GM12878 (cell line): ENCODE measurements around the gene P2RX1. TPM values are rescaled to one million over a fixed set of nuclear protein-coding genes. Genes with fewer than 3 reads are reported as not detected.

Source experiments
- ATAC-seq: fragments of 200-7000 bp; cut with Tn5 transposase; 3 replicates; pipeline ENCODE4 v1.9.1; 2020; ENCODE audit warnings: mild to moderate bottlenecking, moderate library complexity
- BruUV-seq: library from RNA; stranded (reverse); fragments of 400-500 nt; replicated peaks from 2 replicates; lab custom pipeline; 2021; lab: Mats Ljungman, UMichigan
- CTCF ChIA-PET: fragments of 300-600 bp; sonication (Branson Sonifier 250); formaldehyde crosslinking; extraction: SDS; loops from one replicate; lab custom pipeline; 2021; ENCODE audit warnings: inconsistent platforms; lab: Yijun Ruan, JAX
- POLR2A ChIA-PET: fragments of 350-600 bp; formaldehyde crosslinking; extraction: SDS; loops from one replicate; lab custom pipeline; 2021; ENCODE audit warnings: inconsistent platforms; lab: Charles Lee
- RAD21 ChIA-PET: fragments of 300-600 bp; sonication (Branson Sonifier 250); formaldehyde crosslinking; loops from one replicate; lab custom pipeline; 2023; ENCODE audit warnings: antibody characterized with exemption; ENCODE audit not compliant: unreplicated experiment; lab: Charles Lee
- SMC1A ChIA-PET: fragments of 300-600 bp; sonication (Branson Sonifier 250); formaldehyde crosslinking; loops from one replicate; lab custom pipeline; 2023; ENCODE audit not compliant: unreplicated experiment, uncharacterized antibody; lab: Charles Lee
- DNase-seq: peaks from one replicate; pipeline ENCODE4 v3.0.0-alpha.2; 2011; ENCODE audit warnings: low read depth, low spot score
- FAIRE-seq: peaks from 3 replicates; lab custom pipeline; 2011; peaks lifted over from hg19 to GRCh38; lab: Jason Lieb, UNC
- H2AFZ ChIP-seq: 2 replicates; pipeline ENCODE4 v1.6.0; 2011; ENCODE audit warnings: low read depth, low read length, control low read depth; ENCODE audit not compliant: control insufficient read depth
- H3K27ac ChIP-seq: 2 replicates; pipeline ENCODE4 v1.5.1; 2011; ENCODE audit warnings: control low read depth; ENCODE audit not compliant: control insufficient read depth, insufficient read depth
- H3K27me3 ChIP-seq, 2 experiments: replicated peaks in 1 of 2; 2 replicates each; pipeline versions ENCODE4 v1.6.0 to v1.6.1; 2011; ENCODE audit warnings: low read length in 1 of 2; ENCODE audit not compliant: control insufficient read depth in 2 of 2, insufficient read depth in 2 of 2
- H3K36me3 ChIP-seq, 2 experiments: 2 replicates each; pipeline ENCODE4 v1.5.1; 2011; ENCODE audit warnings: low read length in 1 of 2; ENCODE audit not compliant: control insufficient read depth in 2 of 2, insufficient read depth in 2 of 2
- H3K4me1 ChIP-seq: 2 replicates; pipeline ENCODE4 v1.6.1; 2011; ENCODE audit warnings: mild to moderate bottlenecking, low read length, moderate library complexity, mixed read lengths; ENCODE audit not compliant: control insufficient read depth, insufficient read depth
- H3K4me2 ChIP-seq: 2 replicates; pipeline ENCODE4 v1.6.0; 2011; ENCODE audit warnings: control low read depth; ENCODE audit not compliant: control insufficient read depth, insufficient read depth
- H3K4me3 ChIP-seq: fragments of 200-600 bp; sonication (generic); 2 replicates; pipeline ENCODE4 v1.5.1; 2016
- H3K79me2 ChIP-seq: 2 replicates; pipeline ENCODE4 v1.6.0; 2011; ENCODE audit warnings: low read length; ENCODE audit not compliant: control insufficient read depth, insufficient read depth
- H3K9ac ChIP-seq: 2 replicates; pipeline ENCODE4 v1.8.0; 2011; ENCODE audit warnings: low read length, control low read depth, mixed read lengths; ENCODE audit not compliant: control insufficient read depth, insufficient read depth
- H3K9me3 ChIP-seq: replicated peaks from 3 replicates; pipeline ENCODE4 v1.5.1; 2011; ENCODE audit warnings: mild to moderate bottlenecking, low read length; ENCODE audit not compliant: control insufficient read depth, insufficient read depth
- H4K20me1 ChIP-seq: 2 replicates; pipeline ENCODE4 v1.6.0; 2011; ENCODE audit not compliant: control insufficient read depth, insufficient read depth
- ATF3 ChIP-seq: IDR thresholded peaks from 2 replicates; pipeline ENCODE4 v1.6.1; 2011; ENCODE audit warnings: low read depth, mild to moderate bottlenecking, low read length, moderate library complexity, borderline replicate concordance; ENCODE audit errors: extremely low read depth
- BCLAF1 ChIP-seq: fragments of 450-650 bp; IDR thresholded peaks from 2 replicates; pipeline ENCODE4 v1.6.1; 2017; ENCODE audit warnings: antibody characterized with exemption, mild to moderate bottlenecking, moderate library complexity
- MTA3 ChIP-seq: IDR thresholded peaks from 2 replicates; pipeline ENCODE4 v1.6.1; 2012; ENCODE audit warnings: low read length, inconsistent platforms, borderline replicate concordance
- NR2C1 ChIP-seq: fragments of 450-650 bp; IDR thresholded peaks from 2 replicates; pipeline ENCODE4 v1.6.1; 2017; ENCODE audit warnings: antibody characterized with exemption, mild to moderate bottlenecking, moderate library complexity
- PKNOX1 ChIP-seq: fragments of 450-650 bp; IDR thresholded peaks from 2 replicates; pipeline ENCODE4 v1.6.1; 2016; ENCODE audit warnings: mild to moderate bottlenecking
- SMAD1 ChIP-seq: fragments of 450-650 bp; IDR thresholded peaks from 2 replicates; pipeline ENCODE4 v1.6.1; 2018; ENCODE audit warnings: mild to moderate bottlenecking, low read depth; ENCODE audit not compliant: partially characterized antibody
- SPI1 ChIP-seq: IDR thresholded peaks from 2 replicates; pipeline ENCODE4 v1.6.1; 2011; ENCODE audit warnings: low read depth, mild to moderate bottlenecking, low read length, moderate library complexity, borderline replicate concordance; ENCODE audit not compliant: insufficient read depth
- ZZZ3 ChIP-seq: IDR thresholded peaks from 2 replicates; pipeline ENCODE4 v1.6.1; 2011; ENCODE audit warnings: low read depth; ENCODE audit not compliant: control insufficient read depth, insufficient read length
- WGBS: methylation state at CpG from one replicate; pipeline ENCODE4 v1.1.6; 2016; ENCODE audit warnings: low lambda C conversion rate; ENCODE audit not compliant: insufficient replicate concordance, insufficient coverage; ENCODE audit errors: missing lambda C conversion rate; 5-methylcytosine and 5-hydroxymethylcytosine counted together
- in situ Hi-C: fragments of 300-500 bp; cut with MboI; formaldehyde crosslinking; loops from 9 replicates; pipeline ENCODE4 v1.14.3; 2018; ENCODE audit warnings: mixed read lengths
- intact Hi-C: fragments of 100-400 bp; cut with micrococcal nuclease; formaldehyde crosslinking; loops from one replicate; pipeline ENCODE4 v1.14.2; 2022; ENCODE audit not compliant: unreplicated experiment
- polyA plus RNA-seq, 11 experiments: library from polyadenylated mRNA; depleted of rRNA in 4 of 11; unstranded in 6 of 11; stranded (reverse) in 5 of 11; fragments of >200 nt; fragmentation: Nextera tagmentation in 4 of 11; fragmentation: Illumina TruSeq in 1 of 11; extraction: Ambion mirVana in 4 of 11; extraction: Trizol in 1 of 11; gene quantifications; 1 replicate in 1 of 11; 2 replicates in 10 of 11; pipeline versions ENCODE4 v1.2.1 to v1.2.3, GENCODE V29; 2011 to 2016; ENCODE audit warnings: inconsistent platforms in 2 of 11, missing spikeins in 2 of 11, low read depth in 1 of 11
- total RNA-seq, 4 experiments: library from RNA; depleted of rRNA in 3 of 4; stranded (reverse); fragments of >200 nt in 3 of 4; fragmentation: Illumina TruSeq in 1 of 4; extraction: Trizol in 1 of 4; gene quantifications; 2 replicates each; pipeline versions ENCODE4 v1.2.1 to v1.2.3, GENCODE V29; 2013 to 2021
- TF ChIP-seq, protein P1 (sequence below): fragments of 450-650 bp; IDR thresholded peaks from 2 replicates; pipeline ENCODE4 v1.6.1; 2018; ENCODE audit warnings: mild to moderate bottlenecking, low read depth, moderate library complexity; ENCODE audit not compliant: partially characterized antibody
- TF ChIP-seq, protein P2 (sequence below): fragments of 450-650 bp; IDR thresholded peaks from 2 replicates; pipeline ENCODE4 v1.6.1; 2017; ENCODE audit warnings: low read depth, mild to moderate bottlenecking, moderate library complexity

P2RX1 gene
- total and polyA plus RNA-seq, 10 of the 15 experiments (the other 5 are each of a cell fraction or from before 2014, with no cell fraction given), result 0.12 to 6.2 (median 3.4) TPM

DNA sequence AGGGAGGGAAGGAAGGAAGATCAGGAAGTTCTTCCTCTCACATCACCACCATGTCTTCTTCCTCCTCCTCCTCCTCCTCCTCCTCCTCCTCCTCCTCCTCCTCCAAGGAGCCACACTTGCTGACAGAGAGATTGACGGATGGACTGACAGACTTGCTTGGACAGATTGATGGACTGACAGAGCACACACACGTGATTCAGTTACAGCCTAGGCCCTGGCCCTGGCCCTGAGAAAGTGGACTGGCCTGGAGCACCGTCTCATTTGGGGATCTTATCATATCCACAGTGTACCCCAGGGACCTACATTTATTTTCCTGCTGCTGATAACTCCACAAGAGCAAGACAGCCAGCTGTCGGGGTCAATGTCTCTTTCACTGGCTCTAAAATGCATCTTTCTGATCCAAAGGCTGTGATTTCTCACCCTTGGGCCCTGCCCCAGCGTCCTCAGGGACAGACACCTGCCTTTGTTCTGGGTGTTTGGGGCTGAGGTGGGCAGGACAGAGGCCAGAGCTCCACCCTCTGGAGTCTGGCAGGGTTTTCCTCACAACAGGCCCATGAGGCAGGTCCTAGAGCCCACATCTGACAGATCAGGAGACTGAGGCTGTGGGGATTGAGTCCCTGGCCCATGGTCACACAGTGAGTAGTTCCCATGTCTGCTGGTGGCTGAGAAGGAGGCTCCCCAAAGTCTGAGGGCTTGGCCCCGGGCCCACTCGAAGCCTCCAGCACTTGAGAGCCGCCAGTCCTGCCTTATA, 2.3 kb upstream of the P2RX1 start (continued):
- no peak for TF ChIP-seq ATF3
- no peak for TF ChIP-seq ZZZ3

DNA sequence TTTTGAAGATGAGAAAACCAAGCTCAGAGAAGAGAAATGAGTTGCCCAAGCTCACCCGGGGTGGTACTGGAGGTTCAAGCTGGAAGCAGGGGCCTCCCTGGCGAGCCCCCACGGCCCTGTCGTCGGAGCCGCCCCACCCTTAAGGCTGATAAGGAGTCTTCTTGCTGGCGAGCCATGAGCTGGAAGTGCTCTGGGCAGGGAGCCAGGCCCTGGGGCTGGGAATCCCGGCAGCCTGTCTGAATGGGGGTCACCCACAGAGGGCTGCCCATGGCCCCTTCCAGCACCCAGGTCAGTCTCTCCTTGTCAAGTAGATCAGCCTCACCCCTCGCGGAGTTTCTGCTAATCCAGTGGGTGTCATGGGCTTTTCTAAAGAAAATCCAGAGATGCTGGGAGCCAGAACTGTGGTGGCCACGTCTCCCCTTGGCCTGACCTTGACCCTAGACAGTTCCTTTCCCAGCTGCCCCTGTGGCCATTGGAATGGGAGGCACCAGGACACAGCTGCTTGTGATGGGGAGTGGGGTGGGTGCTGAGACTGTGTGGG, 1.2 kb upstream of the P2RX1 start:
- BruUV-seq, result no TSS peak
- H3K4me2 ChIP-seq, result no peak overlapping the region
- SMC1A ChIA-PET, result interaction anchor here (1.6 to 1.7 kb wide), 4 partner anchors 44 to 127 kb away, joined by 3 to 8 read pairs (median 3); no protein-coding TSS in a partner anchor
- H3K4me1 ChIP-seq, result peaks cover 40% of the 10 kb centered on the region
- POLR2A ChIA-PET, result interaction anchor here (1.7 to 2.6 kb wide), 3 partner anchors 25 to 48 kb away, joined by 6 to 8 read pairs (median 7); partner anchors contain the start of genes ATP2A3 and CAMKK1
- H3K27ac ChIP-seq, result no peak overlapping the region
- peaks cover 15% of the 10 kb centered on the region for H3K79me2 ChIP-seq
- no peak overlapping the region; the same call in 1 of the 2 replicates for H3K9ac ChIP-seq
- in situ Hi-C loops, result no loop called here
- H3K4me3 ChIP-seq, result no peak overlapping the region
- FAIRE-seq, result no peak
- no peak for DNase-seq
- 70% methylated on average over 10 of the region's 11 CpGs for WGBS
- H3K9me3 ChIP-seq, result no peaks in the 10 kb centered on the region
- H3K27me3 ChIP-seq, result no peaks in the 10 kb centered on the region
- no peaks in the 10 kb centered on the region for H4K20me1 ChIP-seq
- no peak for ATAC-seq
- RAD21 ChIA-PET, result interaction anchor here (1.0 to 5.9 kb wide), 5 partner anchors 17 to 156 kb away, joined by 3 to 70 read pairs (median 4); no protein-coding TSS in a partner anchor
- H3K36me3 ChIP-seq, result no peaks in the 10 kb centered on the region
- intact Hi-C loops, result no loop called here
- CTCF ChIA-PET, result interaction anchor here (1.3 to 7.7 kb wide), 3 partner anchors 12 to 157 kb away, joined by 4 to 119 read pairs (median 8); partner anchors contain the start of gene NCBP3
- no peak overlapping the region; the same call in 1 of the 2 replicates for H2AFZ ChIP-seq
- TF ChIP-seq NR2C1 (no peak), BCLAF1 (no peak), SPI1 (no peak), PKNOX1 (no peak), MTA3 (no peak), SMAD1 (no peak)
- TF ChIP-seq, protein P1, sequence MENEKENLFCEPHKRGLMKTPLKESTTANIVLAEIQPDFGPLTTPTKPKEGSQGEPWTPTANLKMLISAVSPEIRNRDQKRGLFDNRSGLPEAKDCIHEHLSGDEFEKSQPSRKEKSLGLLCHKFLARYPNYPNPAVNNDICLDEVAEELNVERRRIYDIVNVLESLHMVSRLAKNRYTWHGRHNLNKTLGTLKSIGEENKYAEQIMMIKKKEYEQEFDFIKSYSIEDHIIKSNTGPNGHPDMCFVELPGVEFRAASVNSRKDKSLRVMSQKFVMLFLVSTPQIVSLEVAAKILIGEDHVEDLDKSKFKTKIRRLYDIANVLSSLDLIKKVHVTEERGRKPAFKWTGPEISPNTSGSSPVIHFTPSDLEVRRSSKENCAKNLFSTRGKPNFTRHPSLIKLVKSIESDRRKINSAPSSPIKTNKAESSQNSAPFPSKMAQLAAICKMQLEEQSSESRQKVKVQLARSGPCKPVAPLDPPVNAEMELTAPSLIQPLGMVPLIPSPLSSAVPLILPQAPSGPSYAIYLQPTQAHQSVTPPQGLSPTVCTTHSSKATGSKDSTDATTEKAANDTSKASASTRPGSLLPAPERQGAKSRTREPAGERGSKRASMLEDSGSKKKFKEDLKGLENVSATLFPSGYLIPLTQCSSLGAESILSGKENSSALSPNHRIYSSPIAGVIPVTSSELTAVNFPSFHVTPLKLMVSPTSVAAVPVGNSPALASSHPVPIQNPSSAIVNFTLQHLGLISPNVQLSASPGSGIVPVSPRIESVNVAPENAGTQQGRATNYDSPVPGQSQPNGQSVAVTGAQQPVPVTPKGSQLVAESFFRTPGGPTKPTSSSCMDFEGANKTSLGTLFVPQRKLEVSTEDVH, result no peak
- TF ChIP-seq, protein P2, sequence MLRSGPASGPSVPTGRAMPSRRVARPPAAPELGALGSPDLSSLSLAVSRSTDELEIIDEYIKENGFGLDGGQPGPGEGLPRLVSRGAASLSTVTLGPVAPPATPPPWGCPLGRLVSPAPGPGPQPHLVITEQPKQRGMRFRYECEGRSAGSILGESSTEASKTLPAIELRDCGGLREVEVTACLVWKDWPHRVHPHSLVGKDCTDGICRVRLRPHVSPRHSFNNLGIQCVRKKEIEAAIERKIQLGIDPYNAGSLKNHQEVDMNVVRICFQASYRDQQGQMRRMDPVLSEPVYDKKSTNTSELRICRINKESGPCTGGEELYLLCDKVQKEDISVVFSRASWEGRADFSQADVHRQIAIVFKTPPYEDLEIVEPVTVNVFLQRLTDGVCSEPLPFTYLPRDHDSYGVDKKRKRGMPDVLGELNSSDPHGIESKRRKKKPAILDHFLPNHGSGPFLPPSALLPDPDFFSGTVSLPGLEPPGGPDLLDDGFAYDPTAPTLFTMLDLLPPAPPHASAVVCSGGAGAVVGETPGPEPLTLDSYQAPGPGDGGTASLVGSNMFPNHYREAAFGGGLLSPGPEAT, result no peak
